HG02973 (cell line): ENCODE results near the gene GPRC5B.

Experiments
- ATAC-seq: cut with Tn5 transposase; IDR thresholded peaks from one replicate; pipeline ENCODE4 v1.9.1; 2021; ENCODE audit warnings: moderate library complexity; ENCODE audit not compliant: unreplicated experiment

Gene GPRC5B, protein sequence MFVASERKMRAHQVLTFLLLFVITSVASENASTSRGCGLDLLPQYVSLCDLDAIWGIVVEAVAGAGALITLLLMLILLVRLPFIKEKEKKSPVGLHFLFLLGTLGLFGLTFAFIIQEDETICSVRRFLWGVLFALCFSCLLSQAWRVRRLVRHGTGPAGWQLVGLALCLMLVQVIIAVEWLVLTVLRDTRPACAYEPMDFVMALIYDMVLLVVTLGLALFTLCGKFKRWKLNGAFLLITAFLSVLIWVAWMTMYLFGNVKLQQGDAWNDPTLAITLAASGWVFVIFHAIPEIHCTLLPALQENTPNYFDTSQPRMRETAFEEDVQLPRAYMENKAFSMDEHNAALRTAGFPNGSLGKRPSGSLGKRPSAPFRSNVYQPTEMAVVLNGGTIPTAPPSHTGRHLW

DNA sequence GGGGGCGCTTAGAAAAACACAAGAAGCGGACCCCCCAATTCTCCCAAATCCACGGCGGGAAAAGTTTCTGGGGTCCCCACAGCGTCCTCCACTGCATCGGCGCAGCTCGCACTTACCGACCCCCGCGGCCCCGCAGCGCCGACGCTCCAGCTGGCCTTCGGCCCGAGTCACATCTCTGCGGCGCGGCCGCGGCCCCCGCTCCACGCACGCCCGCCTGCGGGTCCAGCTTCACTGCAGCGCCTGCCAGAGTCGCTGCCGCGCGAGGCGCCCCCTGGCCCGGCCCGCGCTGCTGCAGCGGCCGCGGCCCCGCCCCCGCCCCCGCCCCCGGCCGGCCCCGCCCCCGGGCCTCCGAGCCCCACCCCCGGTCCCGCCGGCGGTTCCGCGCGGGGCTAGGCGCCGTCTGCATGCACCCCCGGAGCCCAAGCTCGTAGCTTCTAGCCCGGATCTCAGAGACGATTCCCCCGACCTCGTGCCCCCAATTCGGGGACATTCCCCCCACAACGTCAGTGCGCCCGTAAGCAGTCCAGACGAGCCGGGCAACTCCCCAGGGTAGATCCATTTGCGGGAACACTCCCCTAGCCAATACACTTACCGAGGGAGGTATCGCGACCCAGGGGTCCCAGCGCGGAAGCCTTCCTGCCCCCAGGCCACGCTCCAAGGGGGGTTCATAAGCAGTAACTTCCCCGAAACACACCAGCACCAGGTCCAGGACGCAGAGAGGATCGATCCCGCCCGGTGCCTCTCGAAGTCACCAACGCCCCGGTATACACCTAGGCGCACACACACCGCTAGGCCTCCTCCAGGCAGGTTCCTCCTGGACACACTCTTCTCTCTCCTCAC is at the start of gene GPRC5B:
GPRC5B (minus strand) TSS at position 238 of the 840 bp plus-strand sequence. CDS start 12,003 bp downstream, outside the sequence.
- no peak for ATAC-seq

GRCh38 chr16:19933740-19934139 is 49.1 kb upstream of the GPRC5B start:
- ATAC-seq, result no peak

GRCh38 chr16:19929062-19929511 is 44.4 kb upstream of the GPRC5B start:
- ATAC-seq, result no peak

DNA sequence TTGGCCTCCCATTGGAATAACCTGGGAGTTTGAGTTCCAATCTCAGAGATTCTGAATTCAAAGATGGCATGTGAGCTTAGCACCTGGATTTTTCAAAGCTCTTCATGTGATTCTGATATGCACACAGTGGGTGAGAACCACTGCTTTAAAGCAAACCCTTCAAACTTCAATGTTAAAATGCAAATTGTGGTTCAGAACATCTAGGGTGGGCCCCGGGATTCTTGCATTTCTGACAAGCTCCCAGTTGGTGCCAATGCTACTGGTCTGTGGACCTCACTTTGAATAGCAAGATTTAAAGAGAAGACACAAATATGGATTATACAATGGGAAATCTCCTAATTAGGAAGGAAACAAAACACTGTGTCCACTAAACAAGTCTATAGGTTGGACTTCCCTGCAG is 43.8 kb upstream of the GPRC5B start:
- ATAC-seq, result no peak

- no peak for ATAC-seq
Observed at GRCh38 chr16:19926449-19927390, 42.1 kb upstream of the GPRC5B start.

DNA sequence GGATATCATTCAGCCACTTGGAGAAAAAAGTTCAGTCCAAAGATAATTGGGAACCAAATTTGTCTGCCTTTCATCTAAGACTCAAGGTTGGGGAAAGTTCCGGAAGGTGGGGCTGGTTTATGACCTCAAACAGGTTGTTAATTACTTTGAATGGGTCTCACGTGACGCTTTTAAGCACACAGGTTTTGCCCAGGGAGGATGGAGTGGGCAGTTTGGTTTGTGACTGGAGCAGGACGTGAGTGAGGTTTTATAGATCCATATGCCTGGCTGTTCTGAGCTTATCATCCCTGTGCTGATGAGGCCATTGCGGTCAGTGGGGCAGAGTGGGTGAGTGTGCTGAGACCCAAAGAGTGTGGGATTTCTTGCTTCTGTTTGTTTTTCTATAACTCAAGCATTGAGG is 38.7 kb upstream of the GPRC5B start:
- no peak for ATAC-seq

DNA sequence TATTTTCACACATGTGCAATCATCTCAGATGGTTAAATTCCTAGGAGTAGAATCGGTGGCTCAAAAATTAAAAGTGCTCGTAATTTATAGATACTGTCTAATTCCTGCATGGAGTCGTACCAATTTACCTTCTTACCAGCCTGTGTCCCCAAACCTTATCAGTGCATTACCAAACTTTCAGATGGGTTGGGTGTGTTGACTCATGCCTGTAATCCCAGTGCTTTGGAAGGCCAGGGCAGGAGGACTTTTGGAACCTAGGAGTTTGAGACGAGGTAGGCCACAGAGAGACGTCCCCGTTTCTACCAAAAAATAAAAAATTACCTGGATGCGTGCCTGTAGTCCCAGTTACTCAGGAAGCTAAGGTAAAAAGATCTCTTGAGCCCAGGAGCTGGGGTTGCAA is 34.5 kb upstream of the GPRC5B start:
- no peak for ATAC-seq

GRCh38 chr16:19916064-19916463 is 31.4 kb upstream of the GPRC5B start:
- ATAC-seq, result no peak

- ATAC-seq, result no peak
Observed at GRCh38 chr16:19914877-19915276, 30.2 kb upstream of the GPRC5B start.

DNA sequence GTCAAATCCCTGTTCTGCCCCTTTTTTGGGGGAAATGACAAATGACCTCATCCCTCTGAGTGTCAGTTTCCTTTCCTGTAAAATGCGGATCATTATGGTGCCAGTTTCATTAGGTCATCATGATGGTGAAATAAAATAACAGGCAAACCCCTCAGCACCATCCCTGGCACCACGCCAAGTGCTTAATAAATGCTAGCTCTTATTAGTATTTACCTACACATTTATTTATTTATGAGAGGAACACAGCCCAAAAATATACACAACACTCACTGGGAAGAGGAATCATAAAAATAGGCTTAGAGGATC is 28.6 kb upstream of the GPRC5B start:
- no peak for ATAC-seq

GRCh38 chr16:19912455-19913339 is 28.0 kb upstream of the GPRC5B start:
- ATAC-seq, result no peak

- no peak for ATAC-seq
Observed at GRCh38 chr16:19911747-19912454, 27.3 kb upstream of the GPRC5B start.

GRCh38 chr16:19911204-19911603 is 26.6 kb upstream of the GPRC5B start:
- no peak for ATAC-seq

- no peak for ATAC-seq
Observed at GRCh38 chr16:19909750-19910322, 25.2 kb upstream of the GPRC5B start.

- ATAC-seq, result no peak
Observed at GRCh38 chr16:19908921-19909320, 24.3 kb upstream of the GPRC5B start.

GRCh38 chr16:19907161-19907992 is 22.7 kb upstream of the GPRC5B start:
- peak; percentile 67 for ATAC-seq

DNA sequence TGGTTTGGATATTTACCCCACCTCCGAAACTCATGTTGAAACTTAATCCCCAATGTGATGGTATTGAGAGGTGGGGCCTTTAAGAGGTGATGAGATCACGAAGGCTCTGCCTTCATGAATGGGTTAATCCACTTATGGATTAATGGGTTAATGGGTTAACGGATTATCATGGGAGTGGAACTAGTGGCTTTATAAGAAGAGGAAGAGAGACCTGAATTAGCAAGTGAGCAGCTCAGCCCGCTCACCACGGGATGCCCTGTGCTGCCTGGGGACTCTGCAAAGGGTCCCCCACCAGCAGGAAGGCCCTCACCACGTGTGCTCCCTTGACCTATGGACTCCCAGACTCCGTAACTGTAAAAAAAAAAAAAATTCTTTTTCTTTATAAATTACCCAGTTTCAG is 16.5 kb upstream of the GPRC5B start:
- no peak for ATAC-seq

- no peak for ATAC-seq
Observed at GRCh38 chr16:19899605-19899955, 14.9 kb upstream of the GPRC5B start.
